ENCODE data around the gene ABCC10. TPM values are rescaled to one million over a fixed set of nuclear protein-coding genes. Genes with fewer than 3 reads are reported as not detected.
"Not testable (repeated sequence)": the region's sequence is repeated elsewhere in the genome, so short reads cannot be mapped to it uniquely, and the experiment has no call there.

Gene ABCC10
- total and polyA plus RNA-seq, 5 experiments from 2014 or later: 9.6 to 72.6 (median 15.9) TPM

- Mint-ChIP-seq H3K9me3 (no peaks in the 10 kb centered on the region), H3K27me3 (no peaks in the 10 kb centered on the region), H3K36me3 (peaks cover 0 to 49% (median 6%) of the 10 kb centered on the region in 3 donors), H3K4me1 (peaks cover 4 to 16% (median 6%) of the 10 kb centered on the region in 4 donors), H3K4me3 (peak overlapping the region in 1 of 10 donors; percentile 20), H3K27ac (peak overlapping the region in 2 of 10 donors; percentile 57)
- no peak for ATAC-seq
- POLR2A ChIA-PET: no interaction called here
- DNase-seq: no peak
These were observed 23.4 kb downstream of the ABCC10 start for GRCh38 chr6:43450699-43451131.

GRCh38 chr6:43451348-43451747 lies 24.0 kb downstream of the ABCC10 start:
- no peak for DNase-seq
- Mint-ChIP-seq H3K36me3 (peaks cover 0 to 46% (median 6%) of the 10 kb centered on the region in 3 donors), H3K27me3 (peaks cover 0 to 1% (median 0%) of the 10 kb centered on the region in 5 donors), H3K4me3 (no peak overlapping the region), H3K4me1 (peaks cover 6 to 22% (median 12%) of the 10 kb centered on the region in 4 donors), H3K9me3 (no peaks in the 10 kb centered on the region), H3K27ac (peak overlapping the region in 2 of 10 donors; percentile 9 to 35)
- ATAC-seq: no peak
- POLR2A ChIA-PET: no interaction called here

GRCh38 chr6:43451939-43452338 lies 24.6 kb downstream of the ABCC10 start:
- no peak for DNase-seq
- Mint-ChIP-seq H3K36me3 (peaks cover 0 to 40% (median 6%) of the 10 kb centered on the region in 3 donors), H3K4me1 (peaks cover 8 to 28% (median 15%) of the 10 kb centered on the region in 4 donors), H3K4me3 (no peak overlapping the region), H3K9me3 (no peaks in the 10 kb centered on the region), H3K27ac (peak overlapping the region in 3 of 10 donors; percentile 9 to 57 (median 20)), H3K27me3 (peaks cover 0 to 3% (median 0%) of the 10 kb centered on the region in 5 donors)
- POLR2A ChIA-PET: no interaction called here
- no peak for ATAC-seq

GRCh38 chr6:43452896-43453295 lies 25.6 kb downstream of the ABCC10 start:
- DNase-seq (no peak), ATAC-seq (no peak)
- POLR2A ChIA-PET: interaction anchor here (1.2 kb wide), 1 partner anchor 14 kb away, joined by 3 read pairs; no protein-coding TSS in a partner anchor
- peaks cover 8 to 29% (median 16%) of the 10 kb centered on the region in 4 donors for H3K4me1 Mint-ChIP-seq
- H3K27ac Mint-ChIP-seq: peak overlapping the region in 5 of 10 donors; percentile 19 to 78 (median 63)
- no peaks in the 10 kb centered on the region for H3K9me3 Mint-ChIP-seq
- H3K36me3 Mint-ChIP-seq: peaks cover 0 to 31% (median 6%) of the 10 kb centered on the region in 3 donors
- H3K4me3 Mint-ChIP-seq: peak overlapping the region in 4 of 10 donors; percentile 14 to 83 (median 68)
- H3K27me3 Mint-ChIP-seq: peaks cover 0 to 4% (median 0%) of the 10 kb centered on the region in 5 donors

GRCh38 chr6:43453831-43454230 lies 26.5 kb downstream of the ABCC10 start:
- Mint-ChIP-seq H3K4me1 (peaks cover 8 to 29% (median 16%) of the 10 kb centered on the region in 4 donors), H3K27me3 (peaks cover 0 to 4% (median 0%) of the 10 kb centered on the region in 5 donors), H3K27ac (peak overlapping the region; percentile 7 to 93 (median 71)), H3K36me3 (peaks cover 0 to 22% (median 6%) of the 10 kb centered on the region in 3 donors), H3K4me3 (peak overlapping the region; percentile 77 to 90 (median 84)), H3K9me3 (no peaks in the 10 kb centered on the region)
- DNase-seq (no peak), ATAC-seq (no peak)
- POLR2A ChIA-PET: interaction anchor here (1.3 to 2.2 kb wide), 2 partner anchors 56 to 84 kb away, joined by 3 to 6 read pairs; partner anchors contain the start of genes LRRC73 and ZNF318

- Mint-ChIP-seq H3K4me1 (peaks cover 8 to 29% (median 16%) of the 10 kb centered on the region in 4 donors), H3K9me3 (no peaks in the 10 kb centered on the region), H3K27me3 (peaks cover 0 to 4% (median 0%) of the 10 kb centered on the region in 5 donors), H3K4me3 (peak overlapping the region; percentile 77 to 90 (median 84)), H3K36me3 (peaks cover 0 to 17% (median 4%) of the 10 kb centered on the region in 3 donors), H3K27ac (peak overlapping the region in 9 of 10 donors; percentile 16 to 93 (median 82))
- ATAC-seq (peak; percentile 40 to 55), DNase-seq (peak; percentile 31 to 73 (median 53))
- POLR2A ChIA-PET: interaction anchor here (1.3 to 2.5 kb wide), 3 partner anchors 23 to 85 kb away, joined by 3 to 14 read pairs (median 6); partner anchors contain the start of genes LRRC73, TJAP1 and ZNF318
These were observed 27.0 kb downstream of the ABCC10 start for GRCh38 chr6:43454290-43454695.

GRCh38 chr6:43454696-43455530 lies 27.6 kb downstream of the ABCC10 start:
- DNase-seq (peak in 9 of 10 donors; percentile 8 to 43 (median 32)), ATAC-seq (peak; percentile 56 to 59)
- H3K27ac Mint-ChIP-seq: peak overlapping the region in 8 of 10 donors; percentile 31 to 93 (median 80)
- peaks cover 8 to 29% (median 16%) of the 10 kb centered on the region in 4 donors for H3K4me1 Mint-ChIP-seq
- peaks cover 0 to 4% (median 0%) of the 10 kb centered on the region in 5 donors for H3K27me3 Mint-ChIP-seq
- no peaks in the 10 kb centered on the region for H3K9me3 Mint-ChIP-seq
- peak overlapping the region; percentile 77 to 90 (median 84) for H3K4me3 Mint-ChIP-seq
- POLR2A ChIA-PET: interaction anchor here (0.7 to 2.9 kb wide), 12 partner anchors 22 to 1771 kb away, joined by 3 to 14 read pairs (median 4); partner anchors contain the start of genes ABCC10, LRRC73, TJAP1 and ZNF318
- H3K36me3 Mint-ChIP-seq: peaks cover 0 to 14% (median 4%) of the 10 kb centered on the region in 3 donors

GRCh38 chr6:43455531-43456428 lies 28.4 kb downstream of the ABCC10 start, which contains the start of gene DLK2:
TSS of gene DLK2 (minus strand) at chr6:43455548. CDS start at chr6:43454825, 723 bp downstream.
- peak; percentile 74 to 78 for ATAC-seq
- H3K4me3 Mint-ChIP-seq: peak within 1 kb of the TSS; percentile 79 to 95 (median 90)
- DNase-seq: peak; percentile 15 to 73 (median 49)
- peaks cover 8 to 29% (median 16%) of the 10 kb centered on the region in 4 donors for H3K4me1 Mint-ChIP-seq
- POLR2A ChIA-PET: interaction anchor here (0.7 to 2.9 kb wide), 16 partner anchors 8 to 1772 kb away, joined by 3 to 14 read pairs (median 4); partner anchors contain the start of genes ABCC10, TJAP1 and ZNF318
- H3K9me3 Mint-ChIP-seq: no peaks in the 10 kb centered on the region
- peaks cover 0 to 4% (median 0%) of the 10 kb centered on the region in 5 donors for H3K27me3 Mint-ChIP-seq
- H3K36me3 Mint-ChIP-seq: peaks cover 0 to 7% (median 4%) of the 10 kb centered on the region in 3 donors
- peak within 1 kb of the TSS; percentile 80 to 95 (median 92) for H3K27ac Mint-ChIP-seq

- H3K36me3 Mint-ChIP-seq: no peaks in the 10 kb centered on the region
- no peak overlapping the region for H3K27ac Mint-ChIP-seq
- no peaks in the 10 kb centered on the region for H3K9me3 Mint-ChIP-seq
- peak overlapping the region in 1 of 10 donors; percentile 22 for H3K4me3 Mint-ChIP-seq
- peaks cover 10 to 29% (median 16%) of the 10 kb centered on the region in 4 donors for H3K4me1 Mint-ChIP-seq
- no peak for DNase-seq
- H3K27me3 Mint-ChIP-seq: peaks cover 5 to 13% (median 7%) of the 10 kb centered on the region in 5 donors
- no peak for ATAC-seq
- POLR2A ChIA-PET: interaction anchor here (0.7 to 2.9 kb wide), 5 partner anchors 45 to 407 kb away, joined by 3 to 13 read pairs (median 5); no protein-coding TSS in a partner anchor
These were observed 30.3 kb downstream of the ABCC10 start for GRCh38 chr6:43457643-43458042.

- H3K9me3 Mint-ChIP-seq: not testable (repeated sequence)
- POLR2A ChIA-PET: interaction anchor here (0.7 to 2.1 kb wide), 3 partner anchors 45 to 197 kb away, joined by 5 to 7 read pairs (median 6); no protein-coding TSS in a partner anchor
These were observed 30.8 kb downstream of the ABCC10 start for GRCh38 chr6:43458154-43458553.

GRCh38 chr6:43459535-43459934 lies 32.2 kb downstream of the ABCC10 start:
- DNase-seq (no peak), ATAC-seq (no peak)
- H3K27me3 Mint-ChIP-seq: peaks cover 7 to 30% (median 16%) of the 10 kb centered on the region in 5 donors
- H3K36me3 Mint-ChIP-seq: no peaks in the 10 kb centered on the region
- POLR2A ChIA-PET: no interaction called here
- no peaks in the 10 kb centered on the region for H3K9me3 Mint-ChIP-seq
- no peak overlapping the region for H3K27ac Mint-ChIP-seq
- H3K4me1 Mint-ChIP-seq: peaks cover 8 to 21% (median 11%) of the 10 kb centered on the region in 4 donors
- H3K4me3 Mint-ChIP-seq: no peak overlapping the region

More at GRCh38 chr6:43458154-43458553, 30.8 kb downstream of the ABCC10 start:
- DNase-seq, H3K4me3 Mint-ChIP-seq, H3K36me3 Mint-ChIP-seq, ATAC-seq, H3K27ac Mint-ChIP-seq: not testable (repeated sequence)
- H3K4me1 Mint-ChIP-seq: peaks cover 10 to 29% (median 16%) of the 10 kb centered on the region in 4 donors
- peaks cover 6 to 18% (median 12%) of the 10 kb centered on the region in 5 donors for H3K27me3 Mint-ChIP-seq
